Smooth muscle cell (in vitro differentiated cells): ENCODE data around the gene CECR2. TPM values are rescaled to one million over a fixed set of nuclear protein-coding genes. Genes with fewer than 3 reads are reported as not detected.

Source experiments
- DNase-seq: peaks from one replicate; lab custom pipeline; 2025; ENCODE audit not compliant: unreplicated experiment; lab: John Stamatoyannopoulos, UW
- H2AFZ ChIP-seq: fragments of 200-600 bp; sonication (generic); 2 replicates; pipeline ENCODE4 v1.6.0; 2016; ENCODE audit warnings: antibody characterized with exemption, low read depth, mild to moderate bottlenecking
- H3F3A ChIP-seq: fragments of 200-600 bp; sonication (generic); 2 replicates; pipeline ENCODE4 v1.6.0; 2017; ENCODE audit warnings: antibody characterized with exemption, low read depth
- H3K27ac ChIP-seq: fragments of 200-600 bp; sonication (generic); 2 replicates; pipeline ENCODE4 v1.5.1; 2016; ENCODE audit warnings: low read depth, mild to moderate bottlenecking
- H3K27me3 ChIP-seq: fragments of 200-600 bp; sonication (generic); 2 replicates; pipeline ENCODE4 v1.6.1; 2016; ENCODE audit warnings: low read depth, mild to moderate bottlenecking
- H3K36me3 ChIP-seq: fragments of 200-600 bp; sonication (generic); 2 replicates; pipeline ENCODE4 v1.5.1; 2016; ENCODE audit warnings: low read depth
- H3K4me1 ChIP-seq: fragments of 200-600 bp; sonication (generic); 2 replicates; pipeline ENCODE4 v1.5.1; 2016; ENCODE audit warnings: low read depth
- H3K4me2 ChIP-seq: fragments of 200-600 bp; sonication (generic); 2 replicates; pipeline ENCODE4 v1.6.0; 2016; ENCODE audit warnings: mild to moderate bottlenecking
- H3K4me3 ChIP-seq: fragments of 200-600 bp; sonication (generic); 2 replicates; pipeline ENCODE4 v1.5.1; 2016; ENCODE audit warnings: mild to moderate bottlenecking
- H3K79me2 ChIP-seq: fragments of 200-600 bp; sonication (generic); 2 replicates; pipeline ENCODE4 v1.6.0; 2016; ENCODE audit warnings: low read depth, mild to moderate bottlenecking
- H3K9ac ChIP-seq: fragments of 200-600 bp; sonication (generic); 2 replicates; pipeline ENCODE4 v1.6.0; 2016; ENCODE audit warnings: low read depth
- H3K9me3 ChIP-seq: fragments of 200-600 bp; sonication (generic); replicated peaks from 2 replicates; pipeline ENCODE4 v1.5.1; 2016; ENCODE audit warnings: low read depth
- H4K20me1 ChIP-seq: fragments of 200-600 bp; sonication (generic); 2 replicates; pipeline ENCODE4 v1.6.0; 2016; ENCODE audit warnings: low read depth
- CTCF ChIP-seq: fragments of 200-600 bp; sonication (generic); IDR thresholded peaks from 2 replicates; pipeline ENCODE4 v1.5.1; 2017; ENCODE audit warnings: borderline replicate concordance, mild to moderate bottlenecking, antibody characterized with exemption; ENCODE audit not compliant: insufficient read depth, poor library complexity, severe bottlenecking
- WGBS: methylation state at CpG from one replicate; pipeline ENCODE4 v1.1.7; 2016; ENCODE audit warnings: low lambda C conversion rate; 5-methylcytosine and 5-hydroxymethylcytosine counted together
- polyA plus RNA-seq: library from polyadenylated mRNA; unstranded; fragments of >200 nt; fragmentation: Nextera tagmentation; extraction: Ambion mirVana; gene quantifications from 2 replicates; pipeline ENCODE4 v1.2.1, GENCODE V29; 2016
- total RNA-seq: library from RNA; depleted of rRNA; stranded (reverse); fragments of >200 nt; gene quantifications from 2 replicates; pipeline ENCODE4 v1.2.3, GENCODE V29; 2014

CECR2 gene
- total and polyA plus RNA-seq, 2 experiments from 2014 or later: 1.4 to 2.8 TPM

GRCh38 chr22:17578136-17578754 lies 209.0 kb downstream of the CECR2 start:
- no peaks in the 10 kb centered on the region for H3F3A ChIP-seq
- no peaks in the 10 kb centered on the region for H3K79me2 ChIP-seq
- H3K27me3 ChIP-seq: no peaks in the 10 kb centered on the region
- no peaks in the 10 kb centered on the region for H4K20me1 ChIP-seq
- H3K9ac ChIP-seq: no peak overlapping the region
- no peak for TF ChIP-seq CTCF
- H3K4me2 ChIP-seq: no peak overlapping the region
- H2AFZ ChIP-seq: no peak overlapping the region
- no peaks in the 10 kb centered on the region for H3K9me3 ChIP-seq
- WGBS: 88% methylated on average over 11 of the region's 11 CpGs
- no peak overlapping the region for H3K27ac ChIP-seq
- H3K4me3 ChIP-seq: no peak overlapping the region
- H3K36me3 ChIP-seq: no peaks in the 10 kb centered on the region
- H3K4me1 ChIP-seq: no peaks in the 10 kb centered on the region
- DNase-seq: no peak

- 91% methylated on average over 14 of the region's 14 CpGs for WGBS
- Histone ChIP-seq H3K36me3 (no peaks in the 10 kb centered on the region), H2AFZ (no peak overlapping the region), H3K4me1 (no peaks in the 10 kb centered on the region), H3K4me2 (no peak overlapping the region), H4K20me1 (no peaks in the 10 kb centered on the region), H3K9me3 (no peaks in the 10 kb centered on the region), H3K27me3 (no peaks in the 10 kb centered on the region), H3K27ac (no peak overlapping the region), H3K9ac (no peak overlapping the region), H3K79me2 (no peaks in the 10 kb centered on the region), H3F3A (no peaks in the 10 kb centered on the region), H3K4me3 (no peak overlapping the region)
- no peak for DNase-seq
- no peak for TF ChIP-seq CTCF
Observed at GRCh38 chr22:17579535-17579981, 210.3 kb downstream of the CECR2 start.

- WGBS: 74% methylated on average over 14 of the region's 15 CpGs
- Histone ChIP-seq H4K20me1 (no peaks in the 10 kb centered on the region), H3K27ac (no peak overlapping the region), H3K79me2 (no peaks in the 10 kb centered on the region), H3K4me1 (no peaks in the 10 kb centered on the region), H3K36me3 (no peaks in the 10 kb centered on the region), H3K4me3 (no peak overlapping the region), H3F3A (no peaks in the 10 kb centered on the region), H3K27me3 (no peaks in the 10 kb centered on the region), H3K4me2 (no peak overlapping the region), H3K9me3 (no peaks in the 10 kb centered on the region), H2AFZ (no peak overlapping the region), H3K9ac (no peak overlapping the region)
- no peak for TF ChIP-seq CTCF
- no peak for DNase-seq
Observed at GRCh38 chr22:17580441-17581031, 211.3 kb downstream of the CECR2 start.

DNA sequence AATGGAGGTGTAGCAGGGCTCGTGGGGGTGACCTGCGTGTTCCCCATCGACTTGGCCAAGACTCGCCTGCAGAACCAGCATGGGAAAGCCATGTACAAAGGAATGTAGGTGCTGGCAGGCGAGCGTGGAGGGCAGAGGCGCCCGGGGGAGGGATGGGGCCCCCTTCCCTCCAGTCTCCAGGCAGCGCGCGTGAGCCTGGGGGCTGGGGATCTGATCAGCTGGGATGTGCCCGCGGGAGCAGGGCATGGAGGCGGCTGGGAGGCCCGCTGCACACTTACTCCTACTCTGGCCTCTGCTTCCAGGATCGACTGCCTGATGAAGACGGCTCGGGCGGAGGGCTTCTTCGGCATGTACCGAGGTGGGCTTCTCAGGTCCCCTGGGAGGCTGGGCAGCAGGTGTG lies 211.8 kb downstream of the CECR2 start:
- H3F3A ChIP-seq: no peaks in the 10 kb centered on the region
- H2AFZ ChIP-seq: no peak overlapping the region
- H3K4me2 ChIP-seq: no peak overlapping the region
- H3K9me3 ChIP-seq: no peaks in the 10 kb centered on the region
- H3K9ac ChIP-seq: no peak overlapping the region
- WGBS: 90% methylated on average over 20 of the region's 21 CpGs
- H3K79me2 ChIP-seq: no peaks in the 10 kb centered on the region
- no peaks in the 10 kb centered on the region for H3K4me1 ChIP-seq
- no peak for DNase-seq
- H3K27ac ChIP-seq: no peak overlapping the region
- H4K20me1 ChIP-seq: no peaks in the 10 kb centered on the region
- no peak for TF ChIP-seq CTCF
- H3K27me3 ChIP-seq: no peaks in the 10 kb centered on the region
- H3K4me3 ChIP-seq: no peak overlapping the region
- no peaks in the 10 kb centered on the region for H3K36me3 ChIP-seq
